DOHH2 (cell line): Measurements from ENCODE around the gene SRF.

Experiments
- H3F3A ChIP-seq: fragments of 200-600 bp; sonication (generic), shearing (Covaris generic); 2 replicates; pipeline ENCODE4 v1.6.0; 2016; ENCODE audit warnings: antibody characterized with exemption, mild to moderate bottlenecking; ENCODE audit not compliant: control insufficient read depth, insufficient read depth
- H3K27ac ChIP-seq: fragments of 200-600 bp; sonication (generic); 2 replicates; pipeline ENCODE4 v1.5.1; 2014; ENCODE audit warnings: low read depth, mild to moderate bottlenecking, low read length, moderate library complexity
- H3K27me3 ChIP-seq: fragments of 200-600 bp; sonication (generic); 2 replicates; pipeline ENCODE4 v1.6.1; 2014; ENCODE audit warnings: mild to moderate bottlenecking, low read length, mixed read lengths; ENCODE audit not compliant: control insufficient read depth
- H3K36me3 ChIP-seq: fragments of 200-600 bp; sonication (generic); 2 replicates; pipeline ENCODE4 v1.6.1; 2014; ENCODE audit warnings: mild to moderate bottlenecking, low read length, moderate library complexity, mixed read lengths; ENCODE audit not compliant: control insufficient read depth
- H3K4me1 ChIP-seq: fragments of 200-600 bp; sonication (generic); 2 replicates; pipeline ENCODE4 v1.6.1; 2014; ENCODE audit warnings: mild to moderate bottlenecking, low read length, mixed read lengths; ENCODE audit not compliant: control insufficient read depth
- H3K4me2 ChIP-seq: fragments of 200-600 bp; sonication (generic); 2 replicates; pipeline ENCODE4 v1.6.0; 2014; ENCODE audit warnings: mild to moderate bottlenecking, low read length, moderate library complexity
- H3K4me3 ChIP-seq: fragments of 200-600 bp; sonication (generic); 2 replicates; pipeline ENCODE4 v1.5.1; 2014; ENCODE audit warnings: mild to moderate bottlenecking, low read length, mixed read lengths
- H3K79me2 ChIP-seq: fragments of 200-600 bp; sonication (generic); 2 replicates; pipeline ENCODE4 v1.6.1; 2014; ENCODE audit warnings: mild to moderate bottlenecking, low read length, mixed read lengths; ENCODE audit not compliant: control insufficient read depth
- H3K9me2 ChIP-seq: fragments of 200-600 bp; sonication (generic); replicated peaks from 2 replicates; pipeline ENCODE4 v1.6.1; 2014; ENCODE audit warnings: mild to moderate bottlenecking, low read length, mixed read lengths; ENCODE audit not compliant: control insufficient read depth
- H3K9me3 ChIP-seq: fragments of 200-600 bp; sonication (generic); 2 replicates; pipeline ENCODE4 v1.6.1; 2014; ENCODE audit warnings: antibody characterized with exemption, low read length, mixed read lengths; ENCODE audit not compliant: control insufficient read depth, insufficient read depth
- H4K20me1 ChIP-seq: fragments of 200-600 bp; sonication (generic); 2 replicates; pipeline ENCODE4 v1.6.0; 2014; ENCODE audit warnings: low read depth, mild to moderate bottlenecking, antibody characterized with exemption, low read length, moderate library complexity; ENCODE audit not compliant: control insufficient read depth, insufficient read depth
- CTCF ChIP-seq: fragments of 200-600 bp; sonication (generic); IDR thresholded peaks from one replicate; pipeline ENCODE4 v1.5.1; 2014; ENCODE audit warnings: antibody characterized with exemption, mild to moderate bottlenecking, low read depth, low read length; ENCODE audit not compliant: poor library complexity, severe bottlenecking
- EZH2phosphoT487 ChIP-seq: fragments of 200-600 bp; sonication (generic); IDR thresholded peaks from 2 replicates; pipeline ENCODE4 v1.6.1; 2017; ENCODE audit warnings: borderline replicate concordance, mild to moderate bottlenecking, antibody characterized with exemption, low read length, moderate library complexity, mixed read lengths

Gene SRF

GRCh38 chr6:43229803-43230620 lies 58.9 kb downstream of the SRF start:
- no peak for TF ChIP-seq CTCF
- TF ChIP-seq EZH2phosphoT487, result no peak
- Histone ChIP-seq H3K79me2 (peaks cover 38% of the 10 kb centered on the region), H3K27me3 (no peaks in the 10 kb centered on the region), H3K9me2 (no peaks in the 10 kb centered on the region), H3K9me3 (no peaks in the 10 kb centered on the region), H4K20me1 (no peaks in the 10 kb centered on the region), H3K4me3 (peak overlapping the region; percentile 78), H3K4me2 (peak overlapping the region; percentile 87), H3F3A (peaks cover 5% of the 10 kb centered on the region; the same call in 1 of the 2 replicates), H3K27ac (no peak overlapping the region), H3K36me3 (peaks cover 27% of the 10 kb centered on the region), H3K4me1 (peaks cover 43% of the 10 kb centered on the region)

GRCh38 chr6:43231053-43231452 lies 60.0 kb downstream of the SRF start:
- no peak for TF ChIP-seq CTCF
- no peak for TF ChIP-seq EZH2phosphoT487
- H3K27me3 ChIP-seq, result peaks cover 2% of the 10 kb centered on the region; the same call in 1 of the 2 replicates

More at GRCh38 chr6:43231053-43231452, 60.0 kb downstream of the SRF start:
- no peak overlapping the region for H3K4me2 ChIP-seq
- H3K79me2 ChIP-seq, result peaks cover 32% of the 10 kb centered on the region
- H3K4me3 ChIP-seq, result no peak overlapping the region
- H3F3A ChIP-seq, result no peaks in the 10 kb centered on the region
- no peaks in the 10 kb centered on the region for H3K9me3 ChIP-seq
- H4K20me1 ChIP-seq, result no peaks in the 10 kb centered on the region
- H3K9me2 ChIP-seq, result no peaks in the 10 kb centered on the region
- no peak overlapping the region for H3K27ac ChIP-seq
- peaks cover 17% of the 10 kb centered on the region for H3K36me3 ChIP-seq
- H3K4me1 ChIP-seq, result peaks cover 33% of the 10 kb centered on the region
